Central memory CD4-positive, alpha-beta T cell (primary cell): ENCODE results near the gene ZKSCAN3.
"Not testable (repeated sequence)": the region's sequence is repeated elsewhere in the genome, so short reads cannot be mapped to it uniquely, and the experiment has no call there.

Experiments used
- DNase-seq: peaks from one replicate; pipeline ENCODE4 v3.0.0; 2022
- total RNA-seq, 3 experiments: gene quantifications; one replicate each; lab custom pipeline; 2026; lab: John Stamatoyannopoulos, UW

ZKSCAN3 gene
- total RNA-seq = 5.3 to 13.3 (median 9.6) reads per million in 3 experiments

- DNase-seq = peak; percentile 77
Measured at GRCh38 chr6:28349892-28350737, at the start of gene ZKSCAN3. Gene ZKSCAN3 (plus strand): TSS chr6:28349947. CDS start chr6:28359587, 9,640 bp downstream.

- no peak for DNase-seq
Measured at GRCh38 chr6:28303570-28303969, 46.2 kb upstream of the ZKSCAN3 start.

- not testable (repeated sequence) for DNase-seq
Measured at GRCh38 chr6:28306363-28306762, 43.4 kb upstream of the ZKSCAN3 start.

- no peak for DNase-seq
Measured at GRCh38 chr6:28311139-28311823, 38.5 kb upstream of the ZKSCAN3 start.

- DNase-seq = no peak
Measured at GRCh38 chr6:28312939-28313338, 36.8 kb upstream of the ZKSCAN3 start.

- DNase-seq = no peak
Measured at GRCh38 chr6:28315628-28316027, 34.1 kb upstream of the ZKSCAN3 start.

GRCh38 chr6:28317866-28318265, 31.9 kb upstream of the ZKSCAN3 start:
- not testable (repeated sequence) for DNase-seq

- no peak for DNase-seq
Measured at GRCh38 chr6:28322661-28323060, 27.1 kb upstream of the ZKSCAN3 start.

GRCh38 chr6:28323813-28324424, 25.8 kb upstream of the ZKSCAN3 start:
- no peak for DNase-seq

- no peak for DNase-seq
Measured at GRCh38 chr6:28326371-28326948, 23.3 kb upstream of the ZKSCAN3 start.

GRCh38 chr6:28330041-28330440, 19.7 kb upstream of the ZKSCAN3 start:
- no peak for DNase-seq

GRCh38 chr6:28333047-28333446, 16.7 kb upstream of the ZKSCAN3 start:
- DNase-seq = no peak

GRCh38 chr6:28333599-28334018, 16.1 kb upstream of the ZKSCAN3 start:
- no peak for DNase-seq

- no peak for DNase-seq
Measured at GRCh38 chr6:28334286-28335039, 15.3 kb upstream of the ZKSCAN3 start.

GRCh38 chr6:28335040-28335563, 14.6 kb upstream of the ZKSCAN3 start:
- no peak for DNase-seq

- DNase-seq = peak; percentile 79
Measured at GRCh38 chr6:28335564-28336283, 14.0 kb upstream of the ZKSCAN3 start, which contains the start of gene ZSCAN31. Gene ZSCAN31 (minus strand): TSS chr6:28336148. CDS start chr6:28329683, 6,465 bp downstream.

- DNase-seq = peak; percentile 12
Measured at GRCh38 chr6:28336284-28337120, 13.2 kb upstream of the ZKSCAN3 start.

- DNase-seq = no peak
Measured at GRCh38 chr6:28337121-28337520, 12.6 kb upstream of the ZKSCAN3 start.

GRCh38 chr6:28340310-28341095, 9.2 kb upstream of the ZKSCAN3 start:
- no peak for DNase-seq
